Breast epithelium (tissue), 3 donors: ENCODE results near the gene ZFP62.

ENCODE experiments used
- CTCF ChIP-seq, 3 donors: fragments of 450-650 bp; IDR thresholded peaks; one replicate each; pipeline ENCODE4 v1.5.1; 2016 to 2017; ENCODE audit warnings: antibody characterized with exemption in 3 of 3, mild to moderate bottlenecking in 3 of 3, moderate library complexity in 3 of 3
- POLR2A ChIP-seq: fragments of 450-650 bp; IDR thresholded peaks from one replicate; pipeline ENCODE4 v1.6.1; 2016; ENCODE audit warnings: antibody characterized with exemption, mild to moderate bottlenecking, moderate library complexity

GRCh38 chr5:180901319-180902009 lies 40.4 kb upstream of the ZFP62 start:
- no peak for TF ChIP-seq CTCF (IDR thresholded peaks at IDR 0.05)
- TF ChIP-seq POLR2A, result no peak
